HT1080 (cell line): ENCODE measurements around the gene TSPAN15. TPM values are rescaled to one million over a fixed set of nuclear protein-coding genes. Genes with fewer than 3 reads are reported as not detected.

Experiments
- DNase-seq: peaks from one replicate; pipeline ENCODE4 v3.0.0-alpha.2; 2015; ENCODE audit warnings: low read depth
- total RNA-seq: library from RNA; depleted of rRNA; stranded (reverse); fragments of >200 nt; shearing (Covaris generic); gene quantifications from 2 replicates; pipeline ENCODE4 v1.2.3, GENCODE V29; 2014; rRNA removed

TSPAN15 gene
- total RNA-seq, 1 experiment from 2014 or later, result 0.71 TPM

- DNase-seq, result no peak
Measured at GRCh38 chr10:69538461-69538860, 87.2 kb downstream of the TSPAN15 start.

- no peak for DNase-seq
Measured at GRCh38 chr10:69541463-69541862, 90.2 kb downstream of the TSPAN15 start.

GRCh38 chr10:69549959-69550358 lies 98.7 kb downstream of the TSPAN15 start:
- no peak for DNase-seq

DNA sequence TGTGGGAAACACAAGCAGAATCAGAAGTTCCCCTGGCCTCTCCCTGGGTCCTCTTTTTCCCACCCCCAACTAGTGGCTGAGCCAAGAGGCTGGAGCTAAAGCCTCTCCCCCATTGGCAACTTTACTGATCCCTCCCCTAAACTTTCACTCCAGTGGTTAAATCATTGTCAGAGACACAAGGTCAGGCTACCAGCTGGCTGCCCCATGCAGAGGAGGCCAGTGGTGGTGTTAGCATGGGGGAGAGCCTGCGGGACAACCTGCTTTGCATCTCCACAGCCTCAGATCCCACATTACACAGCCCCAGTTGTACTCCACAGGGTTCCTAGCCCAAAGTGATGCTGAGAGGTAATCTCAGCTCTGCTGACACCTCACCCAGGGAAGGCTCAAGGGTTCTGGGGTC lies 101.0 kb downstream of the TSPAN15 start:
- DNase-seq, result no peak

- no peak for DNase-seq
Measured at GRCh38 chr10:69553328-69553727, 102.1 kb downstream of the TSPAN15 start.

GRCh38 chr10:69554611-69555010 lies 103.3 kb downstream of the TSPAN15 start:
- no peak for DNase-seq

Other genes with a start within 250 kb of the TSPAN15 start
- 0.30 and 1.7 TPM in 2 replicates for gene HKDC1, start 231.1 kb upstream of the TSPAN15 start, total RNA-seq
- 132 and 150 TPM in 2 replicates for gene HK1, start 173.0 kb upstream of the TSPAN15 start, total RNA-seq
- gene TACR2, start 34.5 kb upstream of the TSPAN15 start, total RNA-seq, result not detected in 2 replicates
- gene NEUROG3, start 122.0 kb downstream of the TSPAN15 start, total RNA-seq, result not detected in 2 replicates
- 4.1 and 4.6 TPM in 2 replicates for gene FAM241B, start 178.8 kb downstream of the TSPAN15 start, total RNA-seq